IgD-negative memory B cell (primary cell): ENCODE measurements around the gene FHIP1A. TPM values are rescaled to one million over a fixed set of nuclear protein-coding genes. Genes with fewer than 3 reads are reported as not detected.

Experiments used
- H3K27ac Mint-ChIP-seq, 3 donors: one replicate each; pipeline ENCODE4 v1.8.0; 2020 to 2022; ENCODE audit warnings: mild to moderate bottlenecking in 3 of 3, mixed read lengths in 3 of 3, moderate library complexity in 1 of 3
- H3K27me3 Mint-ChIP-seq: one replicate; pipeline ENCODE4 v1.8.0; 2021; ENCODE audit warnings: mixed read lengths
- H3K36me3 Mint-ChIP-seq: one replicate; pipeline ENCODE4 v1.8.0; 2020; ENCODE audit warnings: mild to moderate bottlenecking, mixed read lengths
- H3K4me1 Mint-ChIP-seq, 3 donors: one replicate each; pipeline ENCODE4 v1.8.0; 2020 to 2022; ENCODE audit warnings: mixed read lengths in 3 of 3, mild to moderate bottlenecking in 1 of 3
- H3K4me3 Mint-ChIP-seq, 4 donors: one replicate each; pipeline ENCODE4 v1.8.0; 2020 to 2022; ENCODE audit warnings: mild to moderate bottlenecking in 4 of 4, mixed read lengths in 4 of 4, moderate library complexity in 3 of 4
- H3K9me3 Mint-ChIP-seq, 3 donors: one replicate each; pipeline ENCODE4 v1.8.0; 2020 to 2021; ENCODE audit warnings: mixed read lengths in 3 of 3, mild to moderate bottlenecking in 1 of 3
- polyA plus RNA-seq: library from polyadenylated mRNA; unstranded; fragments of 300-500 nt; fragmentation: Illumina TruSeq; gene quantifications from one replicate; pipeline ENCODE4 v1.2.3, GENCODE V29; 2021

FHIP1A gene
- polyA plus RNA-seq, 1 donor from 2014 or later: not detected

- Mint-ChIP-seq H3K27me3 (peaks cover 21% of the 10 kb centered on the region), H3K27ac (peak overlapping the region in 2 of 3 donors; percentile 39 to 92), H3K36me3 (peaks cover 2% of the 10 kb centered on the region), H3K9me3 (peaks cover 0 to 2% (median 0%) of the 10 kb centered on the region in 3 donors), H3K4me1 (peaks cover 8 to 15% (median 13%) of the 10 kb centered on the region in 3 donors), H3K4me3 (peak overlapping the region; percentile 87 to 97 (median 92))
These were observed 1.3 kb upstream of the FHIP1A start for GRCh38 chr4:151407466-151408379.

DNA sequence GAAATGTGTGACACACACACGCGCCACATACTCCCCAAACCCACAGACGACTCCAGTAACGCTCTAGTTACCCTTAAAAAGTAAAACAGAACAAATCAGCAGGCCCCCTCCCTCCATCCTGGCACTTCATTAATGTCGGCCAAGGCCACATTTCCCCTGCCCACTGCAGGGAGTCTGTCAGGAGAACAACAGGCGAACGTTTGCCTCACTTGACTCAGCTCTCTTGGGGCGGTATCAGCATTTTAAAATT is 671 bp upstream of the FHIP1A start:
- peaks cover 2% of the 10 kb centered on the region for H3K36me3 Mint-ChIP-seq
- H3K9me3 Mint-ChIP-seq: peaks cover 0 to 2% (median 0%) of the 10 kb centered on the region in 3 donors
- peak overlapping the region; percentile 87 to 97 (median 92) for H3K4me3 Mint-ChIP-seq
- peaks cover 21% of the 10 kb centered on the region for H3K27me3 Mint-ChIP-seq
- H3K4me1 Mint-ChIP-seq: peaks cover 8 to 15% (median 13%) of the 10 kb centered on the region in 3 donors
- peak overlapping the region; percentile 50 to 92 (median 83) for H3K27ac Mint-ChIP-seq

- H3K9me3 Mint-ChIP-seq: peaks cover 0 to 2% (median 0%) of the 10 kb centered on the region in 3 donors
- H3K4me3 Mint-ChIP-seq: peak overlapping the region; percentile 80 to 93 (median 90)
- peaks cover 2% of the 10 kb centered on the region for H3K36me3 Mint-ChIP-seq
- H3K27me3 Mint-ChIP-seq: peaks cover 21% of the 10 kb centered on the region
- H3K27ac Mint-ChIP-seq: peak overlapping the region in 2 of 3 donors; percentile 13 to 59
- H3K4me1 Mint-ChIP-seq: peaks cover 8 to 15% (median 13%) of the 10 kb centered on the region in 3 donors
These were observed 716 bp downstream of the FHIP1A start for GRCh38 chr4:151409470-151410313.

DNA sequence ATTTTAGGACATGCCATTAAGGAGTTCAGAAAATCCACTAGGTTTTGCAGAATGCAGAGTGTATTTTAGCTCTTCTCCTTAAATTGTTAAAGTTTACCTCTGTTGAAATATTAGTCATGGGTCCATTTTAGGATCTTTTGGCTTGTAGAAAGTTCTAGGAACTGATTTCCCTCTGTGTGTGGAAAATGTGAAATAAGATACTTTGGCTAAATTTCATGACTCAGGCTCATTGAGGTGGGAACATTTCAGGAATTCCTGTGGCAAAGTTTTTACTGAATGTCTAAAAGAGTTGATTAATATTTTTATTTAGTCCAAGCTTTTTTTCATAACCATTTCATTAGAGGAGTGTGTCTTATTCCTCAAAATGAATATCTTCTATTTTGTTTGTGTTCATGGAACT is 7.0 kb downstream of the FHIP1A start:
- H3K9me3 Mint-ChIP-seq: no peaks in the 10 kb centered on the region
- no peak overlapping the region for H3K27ac Mint-ChIP-seq
- no peak overlapping the region for H3K4me3 Mint-ChIP-seq
- peaks cover 1% of the 10 kb centered on the region for H3K27me3 Mint-ChIP-seq
- peaks cover 2% of the 10 kb centered on the region for H3K36me3 Mint-ChIP-seq
- no peaks in the 10 kb centered on the region for H3K4me1 Mint-ChIP-seq

GRCh38 chr4:151417164-151417571 is 8.2 kb downstream of the FHIP1A start:
- Mint-ChIP-seq H3K36me3 (no peaks in the 10 kb centered on the region), H3K4me3 (no peak overlapping the region), H3K27ac (no peak overlapping the region), H3K27me3 (peaks cover 1% of the 10 kb centered on the region), H3K9me3 (no peaks in the 10 kb centered on the region), H3K4me1 (no peaks in the 10 kb centered on the region)

DNA sequence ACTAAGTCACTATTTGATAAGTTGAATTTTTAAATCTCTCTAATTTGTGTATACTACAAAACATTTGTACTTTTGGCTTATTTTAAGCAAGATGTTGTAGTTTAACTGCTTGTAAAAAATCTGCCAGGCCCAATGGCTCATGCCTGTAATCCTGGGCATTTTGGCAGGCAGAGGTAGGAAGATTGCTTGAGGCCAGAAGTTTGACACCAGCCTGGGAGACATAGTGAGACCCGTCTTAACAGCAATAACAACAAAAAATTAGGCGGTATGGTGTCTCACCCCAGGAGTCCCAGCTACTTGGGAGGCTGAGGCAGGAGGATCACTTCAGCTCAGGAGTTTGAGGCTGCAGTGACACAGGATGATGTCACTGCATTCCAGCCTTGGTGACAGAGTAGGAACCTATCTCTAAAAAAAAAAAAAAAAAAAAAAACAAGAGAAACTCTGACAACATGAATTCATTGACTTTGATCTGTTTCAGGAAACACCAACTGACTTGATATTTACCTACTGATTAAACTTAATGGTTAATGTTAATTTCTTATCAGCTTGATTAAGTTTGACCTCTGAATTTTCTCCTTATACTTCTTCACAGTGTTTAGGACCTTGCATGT is 8.9 kb downstream of the FHIP1A start:
- H3K9me3 Mint-ChIP-seq: no peaks in the 10 kb centered on the region
- H3K27me3 Mint-ChIP-seq: peaks cover 5% of the 10 kb centered on the region
- no peak overlapping the region for H3K27ac Mint-ChIP-seq
- no peaks in the 10 kb centered on the region for H3K4me1 Mint-ChIP-seq
- no peak overlapping the region for H3K4me3 Mint-ChIP-seq
- H3K36me3 Mint-ChIP-seq: no peaks in the 10 kb centered on the region

DNA sequence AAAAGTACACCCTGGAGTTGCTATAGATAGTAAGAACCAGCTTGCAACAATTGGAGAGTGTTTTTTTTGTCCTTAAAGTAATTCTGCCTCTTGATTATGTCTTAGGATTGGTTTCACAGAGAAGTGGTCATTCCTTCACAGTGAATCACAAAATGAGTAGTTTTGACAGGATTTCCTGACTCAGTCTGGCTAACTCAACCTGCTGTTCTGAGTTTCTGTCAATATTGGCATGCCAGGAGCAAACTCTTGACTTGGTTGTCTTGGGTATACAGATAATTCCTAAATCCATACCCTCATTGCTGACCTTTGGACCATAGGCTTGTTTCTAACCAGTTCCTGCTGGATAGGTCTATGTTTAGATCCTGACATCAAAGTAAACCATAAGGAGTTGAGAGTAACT is 9.4 kb downstream of the FHIP1A start:
- Mint-ChIP-seq H3K9me3 (no peaks in the 10 kb centered on the region), H3K4me1 (no peaks in the 10 kb centered on the region), H3K36me3 (no peaks in the 10 kb centered on the region), H3K27ac (no peak overlapping the region), H3K4me3 (no peak overlapping the region), H3K27me3 (peaks cover 5% of the 10 kb centered on the region)

DNA sequence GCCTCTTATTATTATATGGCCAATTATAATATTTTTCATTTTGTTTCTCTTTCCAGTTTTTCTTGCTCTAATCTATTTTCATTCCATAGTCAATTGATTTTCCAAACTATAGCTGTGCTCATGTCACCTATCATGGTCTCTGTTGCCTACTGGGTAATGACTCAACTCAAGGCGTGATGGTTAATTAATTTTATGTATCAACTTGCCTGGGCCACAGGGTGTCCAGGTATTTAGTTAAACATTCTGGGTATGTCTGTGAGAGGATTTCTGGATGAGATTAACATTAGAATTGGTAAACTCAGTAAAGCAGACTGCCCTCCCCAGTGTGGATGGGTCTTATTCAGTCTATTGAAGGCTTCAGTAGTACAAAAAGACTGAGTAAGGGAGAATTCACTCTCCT is 9.9 kb downstream of the FHIP1A start:
- H3K9me3 Mint-ChIP-seq: no peaks in the 10 kb centered on the region
- no peaks in the 10 kb centered on the region for H3K36me3 Mint-ChIP-seq
- H3K4me1 Mint-ChIP-seq: no peaks in the 10 kb centered on the region
- no peak overlapping the region for H3K4me3 Mint-ChIP-seq
- H3K27ac Mint-ChIP-seq: no peak overlapping the region
- H3K27me3 Mint-ChIP-seq: peaks cover 5% of the 10 kb centered on the region

DNA sequence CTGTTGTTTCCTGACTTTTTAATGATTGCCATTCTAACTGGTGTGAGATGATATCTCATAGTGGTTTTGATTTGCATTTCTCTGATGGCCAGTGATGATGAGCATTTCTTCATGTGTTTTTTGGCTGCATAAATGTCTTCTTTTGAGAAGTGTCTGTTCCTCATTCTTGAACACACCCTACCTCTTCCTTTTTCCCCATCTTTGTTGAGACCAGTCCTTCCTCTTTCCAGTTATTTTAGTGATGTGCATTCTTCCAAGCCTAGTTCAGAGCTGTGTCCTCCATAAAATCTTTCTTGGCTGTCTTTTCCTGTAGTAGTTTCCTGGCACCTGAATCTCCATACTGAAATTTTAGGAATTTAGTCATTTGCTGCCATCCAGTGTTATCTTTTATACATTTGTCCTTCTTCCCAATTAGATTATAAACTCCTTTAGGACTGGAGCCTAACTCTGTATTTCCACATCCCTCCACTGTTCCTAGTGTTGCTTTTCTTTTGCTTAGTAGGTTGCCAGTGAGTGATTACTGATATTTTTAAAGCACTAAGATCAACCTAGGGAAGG is 11.4 kb downstream of the FHIP1A start:
- H3K27me3 Mint-ChIP-seq: peaks cover 9% of the 10 kb centered on the region
- H3K27ac Mint-ChIP-seq: no peak overlapping the region
- no peaks in the 10 kb centered on the region for H3K36me3 Mint-ChIP-seq
- peaks cover 0 to 2% (median 0%) of the 10 kb centered on the region in 3 donors for H3K9me3 Mint-ChIP-seq
- no peak overlapping the region for H3K4me3 Mint-ChIP-seq
- H3K4me1 Mint-ChIP-seq: no peaks in the 10 kb centered on the region

DNA sequence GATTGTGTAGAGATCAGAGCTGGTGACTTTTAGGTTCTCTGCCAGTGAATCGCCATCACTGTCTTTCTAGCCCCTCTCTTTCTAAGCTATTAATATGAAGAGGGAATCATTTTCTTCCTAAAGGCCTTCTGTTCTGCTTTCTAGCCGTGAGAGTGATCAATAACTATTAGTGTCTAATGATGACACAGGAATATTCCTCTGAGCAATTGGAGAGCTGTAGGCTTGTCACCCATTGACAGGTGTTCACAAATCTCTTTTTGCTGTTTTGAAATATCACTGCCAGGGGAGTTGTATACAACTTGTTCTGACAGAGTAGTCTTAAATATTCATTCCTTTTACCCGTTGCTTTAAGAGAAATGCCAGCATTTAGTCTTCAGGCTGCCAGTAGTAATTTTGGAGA is 13.9 kb downstream of the FHIP1A start:
- no peak overlapping the region for H3K27ac Mint-ChIP-seq

GRCh38 chr4:151426513-151426912 is 17.5 kb downstream of the FHIP1A start:
- Mint-ChIP-seq H3K27me3 (peaks cover 12% of the 10 kb centered on the region), H3K27ac (no peak overlapping the region), H3K4me1 (peaks cover 0 to 1% (median 0%) of the 10 kb centered on the region in 3 donors), H3K36me3 (no peaks in the 10 kb centered on the region), H3K9me3 (peaks cover 0 to 4% (median 0%) of the 10 kb centered on the region in 3 donors), H3K4me3 (no peak overlapping the region)

More for the DNA sequence above, 13.9 kb downstream of the FHIP1A start:
- H3K4me1 Mint-ChIP-seq: no peaks in the 10 kb centered on the region
- H3K27me3 Mint-ChIP-seq: peaks cover 9% of the 10 kb centered on the region
- peaks cover 0 to 2% (median 0%) of the 10 kb centered on the region in 3 donors for H3K9me3 Mint-ChIP-seq
- H3K36me3 Mint-ChIP-seq: no peaks in the 10 kb centered on the region
- no peak overlapping the region for H3K4me3 Mint-ChIP-seq

- no peaks in the 10 kb centered on the region for H3K36me3 Mint-ChIP-seq
- H3K27me3 Mint-ChIP-seq: peaks cover 12% of the 10 kb centered on the region
- H3K4me3 Mint-ChIP-seq: no peak overlapping the region
- peaks cover 0 to 1% (median 0%) of the 10 kb centered on the region in 3 donors for H3K4me1 Mint-ChIP-seq
- no peak overlapping the region for H3K27ac Mint-ChIP-seq
- H3K9me3 Mint-ChIP-seq: peaks cover 0 to 4% (median 0%) of the 10 kb centered on the region in 3 donors
These were observed 18.3 kb downstream of the FHIP1A start for GRCh38 chr4:151427266-151427665.

DNA sequence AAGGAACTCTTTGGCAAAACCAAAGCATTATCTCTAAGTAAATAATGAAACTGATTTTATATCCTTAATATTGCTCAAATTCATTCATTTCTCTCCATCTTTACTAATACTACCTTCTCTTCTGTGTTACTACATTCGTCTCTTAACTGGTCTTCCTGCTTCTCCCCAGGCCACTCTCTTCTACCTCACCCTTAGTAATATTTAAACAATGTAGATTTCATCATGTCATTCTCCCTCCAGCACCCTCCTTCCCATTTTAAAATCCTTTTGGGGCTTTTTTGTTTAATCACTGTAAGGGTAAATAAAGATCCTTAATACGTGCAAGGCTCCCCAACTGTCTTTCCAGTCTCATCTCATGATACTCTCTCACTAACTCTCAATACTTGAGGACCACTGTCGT is 19.4 kb downstream of the FHIP1A start:
- no peak overlapping the region for H3K27ac Mint-ChIP-seq
- peaks cover 0 to 4% (median 0%) of the 10 kb centered on the region in 3 donors for H3K9me3 Mint-ChIP-seq
- H3K36me3 Mint-ChIP-seq: no peaks in the 10 kb centered on the region
- peaks cover 8% of the 10 kb centered on the region for H3K27me3 Mint-ChIP-seq
- H3K4me3 Mint-ChIP-seq: no peak overlapping the region
- H3K4me1 Mint-ChIP-seq: peaks cover 0 to 1% (median 0%) of the 10 kb centered on the region in 3 donors

DNA sequence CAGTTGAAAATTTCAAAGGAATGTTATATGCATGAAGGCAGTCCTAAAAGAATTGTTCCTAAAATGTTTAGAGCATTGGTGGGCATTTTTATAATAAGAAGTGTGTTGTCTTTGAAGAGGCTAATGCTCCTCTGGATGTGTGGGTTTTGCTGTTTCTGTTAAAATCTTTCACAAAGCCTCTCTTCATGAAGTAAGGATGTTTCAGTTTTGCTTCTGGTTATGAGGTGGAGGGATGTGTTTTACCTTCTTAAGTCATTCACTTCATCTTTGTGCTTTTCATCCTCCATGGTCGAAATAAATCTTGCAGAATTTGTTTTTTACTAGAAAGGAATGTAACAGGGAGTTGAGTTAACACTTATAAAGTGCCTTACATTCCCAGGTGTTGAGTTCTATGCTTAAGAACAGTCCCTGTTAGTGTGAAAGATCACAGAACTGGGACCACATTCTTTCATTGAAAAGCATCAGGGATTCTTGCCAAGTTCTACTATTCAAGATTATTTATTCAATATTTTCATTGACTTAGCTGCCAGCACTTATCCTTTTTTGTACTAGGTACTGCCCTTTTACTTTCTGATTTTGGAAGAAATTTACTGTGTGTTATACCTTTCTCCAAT is 21.1 kb downstream of the FHIP1A start:
- Mint-ChIP-seq H3K9me3 (peaks cover 0 to 2% (median 0%) of the 10 kb centered on the region in 3 donors), H3K27ac (no peak overlapping the region), H3K27me3 (peaks cover 4% of the 10 kb centered on the region), H3K4me1 (peaks cover 0 to 1% (median 0%) of the 10 kb centered on the region in 3 donors), H3K4me3 (no peak overlapping the region), H3K36me3 (no peaks in the 10 kb centered on the region)
